ENCODE data around the gene CELSR2. TPM values are rescaled to one million over a fixed set of nuclear protein-coding genes. Genes with fewer than 3 reads are reported as not detected.

CELSR2 gene
- total and polyA plus RNA-seq, 2 donors (not counting 1 experiment from before 2014, with no cell fraction given): 0.57 to 2.7 TPM

DNA sequence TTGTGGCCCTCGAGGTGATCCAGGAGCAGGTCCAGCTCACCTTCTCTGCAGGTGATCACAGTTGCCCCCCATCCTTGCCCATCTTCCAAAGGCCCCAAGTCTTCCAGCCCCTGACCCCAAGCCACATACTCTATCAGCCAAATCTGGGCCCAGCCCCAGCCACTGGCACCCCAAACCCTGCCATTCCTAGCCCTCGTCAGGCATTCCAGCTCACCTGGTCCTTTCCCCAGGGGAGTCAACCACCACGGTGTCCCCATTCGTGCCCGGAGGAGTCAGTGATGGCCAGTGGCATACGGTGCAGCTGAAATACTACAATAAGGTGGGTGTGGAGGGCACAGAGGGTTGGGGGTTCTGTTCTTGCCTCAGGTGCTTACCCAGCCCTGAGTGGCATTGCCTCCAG, 12.2 kb downstream of the CELSR2 start:
- Histone ChIP-seq H3K4me3 (ENCODE audit: control extremely low read depth in 1 of 5, extremely low read depth in 1 of 5, insufficient read depth in 1 of 5, low read depth in 2 of 5, low read length in 4 of 5) (no peak overlapping the region), H3K27ac (ENCODE audit: low read length in 2 of 2) (no peak overlapping the region), H3K36me3 (replicated peaks in 1 of 2; ENCODE audit: control extremely low read depth in 1 of 2, control insufficient read depth in 1 of 2, extremely low read depth in 1 of 2, insufficient read depth in 2 of 2, low read length in 1 of 2) (no peaks in the 10 kb centered on the region), H3K9ac (ENCODE audit: low read length) (no peak overlapping the region), H3K4me2 (replicated peaks; ENCODE audit: low read depth, low read length, poor library complexity, severe bottlenecking) (no peak overlapping the region), H2AFZ (ENCODE audit: insufficient read depth, low read depth, low read length, poor library complexity, severe bottlenecking) (no peak overlapping the region), H3K79me2 (ENCODE audit: control insufficient read depth, insufficient read depth, low read length) (no peaks in the 10 kb centered on the region), H3K4me1 (ENCODE audit: control insufficient read depth in 2 of 2, insufficient read depth in 2 of 2, low read length in 2 of 2) (peaks cover 0 to 3% of the 10 kb centered on the region in 2 donors), H3K9me3 (ENCODE audit: control extremely low read depth in 1 of 3, control insufficient read depth in 2 of 3, insufficient read depth in 1 of 3, low read length in 2 of 3) (no peaks in the 10 kb centered on the region), H4K20me1 (ENCODE audit: control insufficient read depth, insufficient read depth, low read length, poor library complexity, severe bottlenecking) (no peaks in the 10 kb centered on the region), H3K27me3 (replicated peaks in 1 of 4; ENCODE audit: control extremely low read depth in 1 of 4, control insufficient read depth in 3 of 4, insufficient read depth in 4 of 4, low read length in 3 of 4) (peaks cover 0 to 4% (median 0%) of the 10 kb centered on the region in 4 experiments)
- CTCF ChIA-PET: interaction anchor here (8.1 kb wide), 1 partner anchor 139 kb away, joined by 73 read pairs; no protein-coding TSS in a partner anchor
- TF ChIP-seq, protein P1, sequence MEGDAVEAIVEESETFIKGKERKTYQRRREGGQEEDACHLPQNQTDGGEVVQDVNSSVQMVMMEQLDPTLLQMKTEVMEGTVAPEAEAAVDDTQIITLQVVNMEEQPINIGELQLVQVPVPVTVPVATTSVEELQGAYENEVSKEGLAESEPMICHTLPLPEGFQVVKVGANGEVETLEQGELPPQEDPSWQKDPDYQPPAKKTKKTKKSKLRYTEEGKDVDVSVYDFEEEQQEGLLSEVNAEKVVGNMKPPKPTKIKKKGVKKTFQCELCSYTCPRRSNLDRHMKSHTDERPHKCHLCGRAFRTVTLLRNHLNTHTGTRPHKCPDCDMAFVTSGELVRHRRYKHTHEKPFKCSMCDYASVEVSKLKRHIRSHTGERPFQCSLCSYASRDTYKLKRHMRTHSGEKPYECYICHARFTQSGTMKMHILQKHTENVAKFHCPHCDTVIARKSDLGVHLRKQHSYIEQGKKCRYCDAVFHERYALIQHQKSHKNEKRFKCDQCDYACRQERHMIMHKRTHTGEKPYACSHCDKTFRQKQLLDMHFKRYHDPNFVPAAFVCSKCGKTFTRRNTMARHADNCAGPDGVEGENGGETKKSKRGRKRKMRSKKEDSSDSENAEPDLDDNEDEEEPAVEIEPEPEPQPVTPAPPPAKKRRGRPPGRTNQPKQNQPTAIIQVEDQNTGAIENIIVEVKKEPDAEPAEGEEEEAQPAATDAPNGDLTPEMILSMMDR (IDR thresholded peaks at IDR 0.05): no peak
- TF ChIP-seq EZH2 (IDR thresholded peaks at IDR 0.05; ENCODE audit: borderline replicate concordance, insufficient read depth, low read depth, low read length, poor library complexity, severe bottlenecking): no peak
- no peak for ATAC-seq (ENCODE audit: low read depth)
- peaks cover 4% of the 10 kb centered on the region for H3K4me1 Mint-ChIP-seq
- DNase-seq: no peak
- H3K4me3 Mint-ChIP-seq: no peak overlapping the region
- H3K27me3 Mint-ChIP-seq: peaks cover 4% of the 10 kb centered on the region
- no peak overlapping the region for H3K27ac Mint-ChIP-seq
- H3K9me3 Mint-ChIP-seq (ENCODE audit: insufficient read depth): no peaks in the 10 kb centered on the region
- intact Hi-C loops (cut with micrococcal nuclease): no loop called here
- WGBS (ENCODE audit: insufficient coverage): 96% methylated on average over 6 of the region's 6 CpGs
- POLR2A ChIA-PET: interaction anchor here (0.6 kb wide), 1 partner anchor 1596 kb away, joined by 5 read pairs; no protein-coding TSS in a partner anchor

DNA sequence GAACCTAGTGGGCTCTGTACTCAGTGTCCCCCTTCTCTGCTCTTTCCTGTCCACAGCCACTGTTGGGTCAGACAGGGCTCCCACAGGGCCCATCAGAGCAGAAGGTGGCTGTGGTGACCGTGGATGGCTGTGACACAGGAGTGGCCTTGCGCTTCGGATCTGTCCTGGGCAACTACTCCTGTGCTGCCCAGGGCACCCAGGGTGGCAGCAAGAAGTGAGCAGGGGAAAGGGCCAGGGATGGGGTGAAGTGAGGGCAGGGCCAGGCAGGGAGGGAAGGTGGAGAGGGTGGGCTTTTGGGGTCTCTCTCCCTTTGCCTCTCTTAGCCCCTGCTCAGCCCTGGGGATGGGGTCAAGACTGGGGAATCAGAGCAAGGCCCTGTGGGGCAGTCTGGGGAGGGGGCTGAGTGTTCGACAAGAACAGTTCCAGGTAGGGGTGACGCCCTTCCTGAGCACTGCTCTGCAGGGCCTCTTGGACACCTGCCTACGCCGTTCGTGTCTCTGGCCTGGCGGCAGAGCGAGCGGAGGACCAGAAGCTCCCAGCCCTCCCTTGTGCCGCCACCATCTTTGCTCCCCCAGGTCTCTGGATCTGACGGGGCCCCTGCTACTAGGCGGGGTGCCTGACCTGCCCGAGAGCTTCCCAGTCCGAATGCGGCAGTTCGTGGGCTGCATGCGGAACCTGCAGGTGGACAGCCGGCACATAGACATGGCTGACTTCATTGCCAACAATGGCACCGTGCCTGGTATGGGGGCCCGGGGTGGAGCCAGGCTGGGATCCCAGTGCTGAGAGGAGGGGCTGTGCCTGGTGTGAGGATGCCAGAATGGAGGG, 13.1 kb downstream of the CELSR2 start:
- H2AFZ ChIP-seq (ENCODE audit: insufficient read depth, low read depth, low read length, poor library complexity, severe bottlenecking): no peak overlapping the region
- no peaks in the 10 kb centered on the region for H4K20me1 ChIP-seq (ENCODE audit: control insufficient read depth, insufficient read depth, low read length, poor library complexity, severe bottlenecking)
- no peaks in the 10 kb centered on the region for H3K9me3 Mint-ChIP-seq (ENCODE audit: insufficient read depth)

More for the DNA sequence above, 13.1 kb downstream of the CELSR2 start:
- H3K4me3 Mint-ChIP-seq: no peak overlapping the region
- ChIA-PET CTCF (interaction anchor here (1.0 to 8.1 kb wide), 3 partner anchors 138 to 270 kb away, joined by 3 to 73 read pairs (median 18); no protein-coding TSS in a partner anchor), POLR2A (interaction anchor here (0.6 kb wide), 1 partner anchor 1595 kb away, joined by 5 read pairs; no protein-coding TSS in a partner anchor)
- peaks cover 4% of the 10 kb centered on the region for H3K4me1 Mint-ChIP-seq
- Histone ChIP-seq H3K36me3 (replicated peaks in 1 of 2; ENCODE audit: control extremely low read depth in 1 of 2, control insufficient read depth in 1 of 2, extremely low read depth in 1 of 2, insufficient read depth in 2 of 2, low read length in 1 of 2) (no peaks in the 10 kb centered on the region), H3K4me2 (replicated peaks; ENCODE audit: low read depth, low read length, poor library complexity, severe bottlenecking) (no peak overlapping the region), H3K4me3 (ENCODE audit: control extremely low read depth in 1 of 5, extremely low read depth in 1 of 5, insufficient read depth in 1 of 5, low read depth in 2 of 5, low read length in 4 of 5) (no peak overlapping the region), H3K9ac (ENCODE audit: low read length) (no peak overlapping the region), H3K79me2 (ENCODE audit: control insufficient read depth, insufficient read depth, low read length) (no peaks in the 10 kb centered on the region), H3K9me3 (ENCODE audit: control extremely low read depth in 1 of 3, control insufficient read depth in 2 of 3, insufficient read depth in 1 of 3, low read length in 2 of 3) (no peaks in the 10 kb centered on the region), H3K27ac (ENCODE audit: low read length in 2 of 2) (no peak overlapping the region), H3K27me3 (replicated peaks in 1 of 4; ENCODE audit: control extremely low read depth in 1 of 4, control insufficient read depth in 3 of 4, insufficient read depth in 4 of 4, low read length in 3 of 4) (peaks cover 0 to 4% (median 0%) of the 10 kb centered on the region in 4 experiments), H3K4me1 (ENCODE audit: control insufficient read depth in 2 of 2, insufficient read depth in 2 of 2, low read length in 2 of 2) (peaks cover 0 to 3% of the 10 kb centered on the region in 2 donors)
- WGBS (ENCODE audit: insufficient coverage): 96% methylated on average over 21 of the region's 22 CpGs
- H3K27ac Mint-ChIP-seq: no peak overlapping the region
- intact Hi-C loops (cut with micrococcal nuclease): loop anchor here (1.0 kb wide), 1 partner anchor 137 kb away; no protein-coding TSS in a partner anchor
- no peak for TF ChIP-seq EZH2 (IDR thresholded peaks at IDR 0.05; ENCODE audit: borderline replicate concordance, insufficient read depth, low read depth, low read length, poor library complexity, severe bottlenecking)
- TF ChIP-seq, protein P1 (IDR thresholded peaks at IDR 0.05): no peak
- DNase-seq (no peak), ATAC-seq (ENCODE audit: low read depth) (no peak)
- H3K27me3 Mint-ChIP-seq: peaks cover 4% of the 10 kb centered on the region

All from B cell (primary cell).